ENCODE measurements around the gene FREM2. TPM values are rescaled to one million over a fixed set of nuclear protein-coding genes. Genes with fewer than 3 reads are reported as not detected.

FREM2 gene
- total RNA-seq, 1 donor from 2014 or later = 0.61 TPM

DNA sequence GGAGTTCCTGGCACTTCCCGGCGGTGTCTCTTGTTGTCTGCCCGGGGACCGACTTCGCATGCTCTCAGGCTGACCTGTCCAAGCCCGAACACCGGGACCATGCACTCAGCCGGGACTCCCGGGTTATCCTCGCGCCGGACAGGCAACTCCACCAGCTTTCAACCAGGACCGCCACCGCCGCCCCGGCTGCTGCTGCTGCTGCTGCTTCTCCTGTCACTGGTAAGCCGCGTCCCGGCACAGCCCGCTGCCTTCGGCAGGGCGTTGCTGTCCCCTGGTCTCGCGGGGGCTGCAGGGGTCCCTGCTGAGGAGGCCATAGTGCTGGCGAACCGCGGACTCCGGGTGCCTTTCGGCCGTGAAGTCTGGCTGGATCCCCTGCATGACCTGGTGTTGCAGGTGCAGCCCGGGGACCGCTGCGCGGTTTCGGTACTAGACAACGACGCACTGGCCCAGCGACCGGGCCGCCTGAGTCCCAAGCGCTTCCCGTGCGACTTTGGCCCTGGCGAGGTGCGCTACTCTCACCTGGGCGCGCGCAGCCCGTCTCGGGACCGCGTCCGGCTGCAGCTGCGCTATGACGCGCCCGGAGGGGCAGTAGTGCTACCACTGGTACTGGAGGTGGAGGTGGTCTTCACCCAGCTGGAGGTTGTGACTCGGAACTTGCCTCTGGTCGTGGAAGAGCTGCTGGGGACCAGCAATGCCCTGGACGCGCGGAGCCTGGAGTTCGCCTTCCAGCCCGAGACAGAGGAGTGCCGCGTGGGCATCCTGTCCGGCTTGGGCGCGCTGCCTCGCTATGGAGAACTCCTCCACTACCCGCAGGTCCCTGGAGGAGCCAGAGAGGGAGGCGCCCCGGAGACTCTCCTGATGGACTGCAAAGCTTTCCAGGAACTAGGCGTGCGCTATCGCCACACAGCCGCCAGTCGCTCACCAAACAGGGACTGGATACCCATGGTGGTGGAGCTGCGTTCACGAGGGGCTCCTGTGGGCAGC is 661 bp downstream of the FREM2 start:
- DNase-seq (ENCODE audit: low spot score) = no peak

DNA sequence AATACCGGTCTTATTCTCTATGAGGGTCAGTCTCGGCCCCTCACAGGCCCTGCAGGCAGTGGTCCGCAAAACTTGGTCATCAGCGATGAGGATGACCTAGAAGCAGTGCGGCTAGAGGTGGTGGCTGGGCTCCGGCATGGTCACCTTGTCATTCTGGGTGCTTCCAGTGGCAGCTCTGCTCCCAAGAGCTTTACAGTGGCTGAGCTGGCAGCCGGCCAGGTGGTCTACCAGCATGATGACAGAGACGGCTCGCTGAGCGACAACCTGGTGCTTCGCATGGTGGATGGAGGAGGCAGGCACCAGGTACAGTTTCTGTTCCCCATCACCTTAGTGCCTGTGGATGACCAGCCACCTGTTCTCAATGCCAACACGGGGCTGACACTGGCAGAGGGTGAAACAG is 1.8 kb downstream of the FREM2 start:
- DNase-seq (ENCODE audit: low spot score) = no peak

- no peak for DNase-seq (ENCODE audit: low spot score)
Measured at GRCh38 chr13:38690231-38690630, 3.4 kb downstream of the FREM2 start.

- no peak for DNase-seq (ENCODE audit: low spot score)
Measured at GRCh38 chr13:38693168-38693567, 6.3 kb downstream of the FREM2 start.

DNA sequence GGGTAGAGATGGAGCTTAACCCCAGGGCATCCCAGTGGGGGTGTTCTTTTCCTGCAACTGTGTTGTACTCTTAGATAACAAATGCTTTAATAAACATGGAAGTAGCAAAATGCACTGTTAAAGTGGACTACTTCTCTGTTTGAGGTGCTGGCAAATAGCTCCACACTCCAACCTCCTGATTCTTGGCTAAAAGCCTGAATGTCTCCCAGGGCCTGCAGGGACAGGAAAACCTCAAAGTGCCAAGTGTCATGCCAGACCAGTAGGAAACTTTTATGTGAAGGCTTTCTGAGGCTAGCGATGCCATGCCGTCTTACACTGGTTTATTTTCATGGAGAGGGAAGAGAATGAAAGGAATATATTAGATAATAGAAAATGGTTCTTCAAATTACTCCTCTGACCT is 6.8 kb downstream of the FREM2 start:
- no peak for DNase-seq (ENCODE audit: low spot score)

- DNase-seq (ENCODE audit: low spot score) = no peak
Measured at GRCh38 chr13:38697197-38697596, 10.3 kb downstream of the FREM2 start.

- no peak for DNase-seq (ENCODE audit: low spot score)
Measured at GRCh38 chr13:38697628-38698333, 10.9 kb downstream of the FREM2 start.

DNA sequence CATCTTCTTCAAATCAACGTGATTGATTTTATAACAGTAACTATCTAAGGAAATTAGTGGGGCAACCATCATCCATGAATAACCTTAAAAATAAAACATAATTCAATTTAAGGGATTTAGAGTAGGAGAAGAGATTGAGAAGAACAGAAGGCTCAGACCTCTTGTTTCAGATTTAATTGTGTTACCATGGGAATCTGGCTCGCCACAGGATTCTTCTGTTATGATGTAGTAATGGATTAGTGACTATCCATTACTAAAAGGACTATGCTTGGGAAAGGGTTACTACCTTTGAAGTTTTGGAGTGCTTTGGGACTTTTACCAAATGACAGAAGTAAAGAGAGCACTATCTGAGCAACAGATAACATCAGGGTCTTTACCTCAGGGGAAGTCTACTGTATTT is 13.2 kb downstream of the FREM2 start:
- no peak for DNase-seq (ENCODE audit: low spot score)

DNA sequence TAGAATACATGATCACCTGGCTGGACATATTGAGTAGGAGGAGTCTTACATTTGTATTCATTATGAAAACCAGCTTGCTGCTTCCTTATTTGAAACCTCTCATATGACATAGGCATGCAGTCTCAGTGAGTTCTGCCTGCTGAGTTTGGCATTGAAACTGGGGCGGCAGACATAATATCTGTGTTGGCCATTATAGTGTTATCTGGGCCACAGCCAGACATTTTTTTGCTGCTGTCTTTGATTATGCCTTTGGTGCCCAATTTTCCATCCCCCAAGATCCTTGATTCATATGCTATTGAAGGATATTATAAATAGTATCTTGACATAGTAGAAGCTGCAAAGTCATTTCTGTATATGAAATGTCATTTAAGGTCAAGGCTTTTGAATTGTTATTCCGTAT is 15.8 kb downstream of the FREM2 start:
- DNase-seq (ENCODE audit: low spot score) = no peak

- DNase-seq (ENCODE audit: low spot score) = no peak
Measured at GRCh38 chr13:38703255-38703654, 16.4 kb downstream of the FREM2 start.

DNA sequence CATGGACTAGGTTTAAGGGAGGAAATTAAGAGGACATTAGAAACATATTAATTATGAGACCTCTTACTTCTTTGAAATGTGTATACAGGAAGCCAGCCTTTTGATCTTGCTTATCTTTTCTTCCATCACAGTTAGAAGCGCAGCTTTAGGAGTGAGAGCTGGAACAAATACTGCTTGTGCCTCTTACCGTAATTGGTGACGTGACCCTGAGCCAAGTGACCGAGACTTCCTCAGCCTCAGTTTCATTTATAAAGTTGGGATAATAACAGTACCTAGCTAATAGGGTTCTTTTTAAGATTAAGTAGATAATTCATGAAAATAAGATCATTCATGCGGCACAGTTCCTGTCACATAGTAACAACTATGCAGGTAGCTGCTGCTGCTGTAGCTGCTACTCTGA is 18.5 kb downstream of the FREM2 start:
- no peak for DNase-seq (ENCODE audit: low spot score)

GRCh38 chr13:38707460-38707859 is 20.6 kb downstream of the FREM2 start:
- no peak for DNase-seq (ENCODE audit: low spot score)

DNA sequence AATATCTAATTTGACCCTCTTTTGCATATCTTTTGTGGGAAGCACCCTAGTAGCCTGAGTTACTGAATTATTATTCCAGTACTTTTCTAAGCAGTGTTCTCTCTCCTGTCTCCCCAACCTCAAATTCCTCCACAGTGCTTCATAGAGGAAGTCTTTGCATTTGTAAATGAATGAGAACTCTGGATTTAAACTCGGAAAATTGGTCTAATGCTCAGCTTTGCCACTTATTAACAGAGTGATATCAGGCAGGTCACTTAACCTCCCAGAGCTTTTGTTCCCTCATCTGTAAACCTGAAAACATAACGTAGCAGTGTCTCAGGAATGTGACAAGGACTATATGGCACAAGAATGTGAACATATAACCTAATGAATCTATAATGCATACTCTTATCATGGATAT is 26.2 kb downstream of the FREM2 start:
- no peak for DNase-seq (ENCODE audit: low spot score)

- no peak for DNase-seq (ENCODE audit: low spot score)
Measured at GRCh38 chr13:38718374-38718773, 31.5 kb downstream of the FREM2 start.

- no peak for DNase-seq (ENCODE audit: low spot score)
Measured at GRCh38 chr13:38730332-38730731, 43.5 kb downstream of the FREM2 start.

GRCh38 chr13:38733146-38733545 is 46.3 kb downstream of the FREM2 start:
- no peak for DNase-seq (ENCODE audit: low spot score)

DNA sequence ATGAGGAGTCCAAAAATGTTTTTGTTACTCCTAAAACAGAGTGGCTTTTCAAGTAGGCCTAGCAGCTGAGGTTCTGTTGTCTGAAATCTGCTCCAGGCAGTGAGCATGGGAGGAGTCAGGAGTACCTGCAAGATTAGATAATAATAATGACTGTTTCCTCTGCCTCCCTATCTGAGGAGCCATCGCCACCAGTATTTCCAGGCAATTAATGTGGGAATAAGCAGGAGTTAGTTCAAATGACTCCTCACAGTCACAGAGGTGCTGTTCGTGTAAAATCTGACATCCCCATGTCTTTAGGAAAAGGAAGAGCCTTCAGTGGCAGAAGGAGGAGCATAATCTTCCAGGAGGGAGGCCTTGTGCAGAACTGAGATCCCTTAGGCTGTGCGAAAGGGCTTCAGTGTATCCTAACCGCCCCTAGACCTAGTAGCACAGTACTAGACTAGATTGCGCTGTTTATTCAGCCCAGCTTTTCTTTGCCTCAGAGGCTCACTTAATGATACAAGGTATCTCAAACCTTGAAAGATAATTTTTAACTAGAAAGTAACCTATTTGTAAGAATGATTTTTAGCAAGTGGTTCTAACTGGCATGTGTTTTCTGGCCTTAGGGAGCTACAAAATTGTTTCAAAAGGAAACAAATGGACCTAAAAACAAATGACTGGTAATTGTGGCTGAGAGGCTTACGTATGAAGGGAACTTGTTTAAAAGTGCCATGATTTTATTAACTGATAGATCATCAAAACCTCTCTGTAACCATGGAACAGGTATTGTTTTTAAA is 49.0 kb downstream of the FREM2 start:
- no peak for DNase-seq (ENCODE audit: low spot score)

- no peak for DNase-seq (ENCODE audit: low spot score)
Measured at GRCh38 chr13:38743466-38743865, 56.6 kb downstream of the FREM2 start.

- no peak for DNase-seq (ENCODE audit: low spot score)
Measured at GRCh38 chr13:38752686-38753085, 65.8 kb downstream of the FREM2 start.

GRCh38 chr13:38753878-38754277 is 67.0 kb downstream of the FREM2 start:
- no peak for DNase-seq (ENCODE audit: low spot score)

DNA sequence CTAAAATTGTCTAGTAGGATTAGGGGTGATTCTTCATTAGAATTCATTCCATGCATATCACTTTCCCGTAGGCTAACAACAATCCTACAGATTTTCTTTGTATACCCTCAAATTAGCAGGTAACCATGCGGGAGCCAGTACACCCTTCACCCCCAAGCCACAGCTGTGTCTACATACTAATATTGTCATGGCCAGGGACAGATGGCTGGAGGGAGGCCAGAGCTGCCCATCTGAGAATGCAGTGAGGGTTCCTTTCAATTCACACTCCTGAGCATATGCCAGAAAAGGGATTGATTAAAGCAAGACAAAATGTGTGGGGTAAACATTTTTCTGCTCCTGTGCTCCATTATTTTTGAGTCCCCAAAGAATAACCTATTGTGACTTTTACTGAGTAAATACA is 68.9 kb downstream of the FREM2 start:
- no peak for DNase-seq (ENCODE audit: low spot score)

DNA sequence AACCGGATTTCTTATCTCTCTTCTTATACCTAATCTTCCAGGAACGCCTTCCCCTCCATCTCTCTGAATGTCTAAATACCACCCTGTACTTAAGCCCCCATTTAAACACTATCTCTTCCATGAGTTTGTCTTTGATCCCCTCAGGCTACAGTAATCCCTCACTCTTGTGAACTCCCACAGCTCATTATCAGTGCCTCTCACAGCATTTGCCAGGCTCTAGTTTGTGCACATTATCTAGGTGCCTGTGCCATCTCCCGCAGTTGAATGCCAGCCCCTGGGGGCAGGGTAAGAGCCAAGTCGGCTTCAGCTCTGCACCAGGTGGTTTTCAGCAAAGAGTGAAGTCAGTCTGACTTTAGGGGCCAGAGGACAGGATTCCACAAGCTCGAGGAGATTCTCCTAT is 71.4 kb downstream of the FREM2 start:
- no peak for DNase-seq (ENCODE audit: low spot score)
